Mammary epithelial cell (primary cell): Measurements from ENCODE around the gene CGRRF1.

ENCODE experiments used
- CTCF ChIP-seq, 2 donors: IDR thresholded peaks in 1 of 2; conservative IDR thresholded peaks in 1 of 2; 2 replicates each; pipeline ENCODE4 v1.5.1; 2011 to 2012; ENCODE audit warnings: inconsistent platforms in 2 of 2, low read length in 2 of 2, mild to moderate bottlenecking in 2 of 2, control low read depth in 1 of 2, low read depth in 1 of 2; ENCODE audit not compliant: insufficient read depth in 1 of 2; ENCODE audit errors: extremely low read depth in 1 of 2
- EZH2 ChIP-seq: IDR thresholded peaks from 2 replicates; pipeline ENCODE4 v1.6.1; 2012; ENCODE audit warnings: low read length, inconsistent platforms, borderline replicate concordance

GRCh38 chr14:54524410-54524809 lies 14.7 kb downstream of the CGRRF1 start:
- TF ChIP-seq CTCF (conservative IDR thresholded peaks at IDR 0.05 in 1 of 2, IDR thresholded peaks at IDR 0.05 in 1 of 2; ENCODE audit: extremely low read depth in 1 of 2, insufficient read depth in 1 of 2, low read depth in 1 of 2, low read length in 2 of 2) (no peak), EZH2 (no peak)
